KMS-11 (cell line): ENCODE measurements around the gene INPP5A.

Source experiments
- H2AFZ ChIP-seq: fragments of 200-600 bp; sonication (generic); 2 replicates; pipeline ENCODE4 v1.6.1; 2016; ENCODE audit warnings: antibody characterized with exemption, mixed run types, low read depth
- H3K27ac ChIP-seq: fragments of 200-600 bp; sonication (generic); 2 replicates; pipeline ENCODE4 v1.6.1; 2016; ENCODE audit warnings: mild to moderate bottlenecking, mixed run types
- H3K27me3 ChIP-seq: fragments of 200-600 bp; sonication (generic); 2 replicates; pipeline ENCODE4 v1.6.1; 2017; ENCODE audit warnings: mild to moderate bottlenecking, low read depth, mixed run types, moderate library complexity; ENCODE audit not compliant: insufficient read depth
- H3K36me3 ChIP-seq: fragments of 200-600 bp; sonication (generic); 2 replicates; pipeline ENCODE4 v1.6.1; 2017; ENCODE audit warnings: mild to moderate bottlenecking, mixed run types; ENCODE audit not compliant: insufficient read depth
- H3K4me1 ChIP-seq: fragments of 200-600 bp; sonication (generic); 2 replicates; pipeline ENCODE4 v1.6.1; 2016; ENCODE audit warnings: mild to moderate bottlenecking, low read depth, mixed run types; ENCODE audit not compliant: poor library complexity, severe bottlenecking
- H3K4me2 ChIP-seq: fragments of 200-600 bp; sonication (generic); 2 replicates; pipeline ENCODE4 v1.7.0; 2016; ENCODE audit warnings: mild to moderate bottlenecking, mixed run types
- H3K4me3 ChIP-seq: fragments of 200-600 bp; sonication (generic); IDR thresholded peaks from 2 replicates; pipeline ENCODE4 v1.6.1; 2017; ENCODE audit warnings: low read depth, low read length, mixed read lengths; ENCODE audit not compliant: insufficient read depth
- H3K79me2 ChIP-seq: fragments of 200-600 bp; sonication (generic); 2 replicates; pipeline ENCODE4 v1.6.1; 2016; ENCODE audit warnings: low read depth, mixed run types; ENCODE audit not compliant: insufficient read depth
- H3K9ac ChIP-seq: fragments of 200-600 bp; sonication (generic); 2 replicates; pipeline ENCODE4 v1.6.1; 2016; ENCODE audit warnings: mild to moderate bottlenecking, mixed run types
- H4K20me1 ChIP-seq: fragments of 200-600 bp; sonication (generic); 2 replicates; pipeline ENCODE4 v1.6.1; 2016; ENCODE audit warnings: mild to moderate bottlenecking, mixed run types; ENCODE audit not compliant: insufficient read depth
- TF ChIP-seq, protein P1 (sequence below): fragments of 200-600 bp; sonication (generic); conservative IDR thresholded peaks from 2 replicates; pipeline ENCODE4 v1.6.1; 2017; ENCODE audit warnings: low read depth, mild to moderate bottlenecking, antibody characterized with exemption, low read length, moderate library complexity, mixed read lengths

Gene INPP5A

DNA sequence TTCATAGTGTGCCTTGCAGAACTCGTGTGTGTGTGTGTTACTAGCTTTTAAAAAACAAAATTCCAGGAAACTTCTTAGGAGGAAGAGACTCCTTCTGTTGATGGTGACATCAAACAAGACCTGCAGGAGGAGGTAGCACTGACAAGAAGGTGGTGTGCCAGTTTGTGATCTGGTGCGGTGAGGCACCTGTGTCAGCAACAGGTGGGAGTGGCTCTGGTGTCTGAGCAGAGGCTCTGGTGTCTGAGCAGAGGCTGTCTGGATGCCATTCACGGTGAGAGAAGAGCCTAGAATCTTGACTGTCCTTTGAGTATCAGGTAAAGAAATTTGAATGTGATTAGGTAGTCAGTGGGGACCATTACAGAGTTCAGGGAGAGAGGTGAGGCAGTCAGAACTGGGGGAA is 122.8 kb downstream of the INPP5A start:
- TF ChIP-seq, protein P1, sequence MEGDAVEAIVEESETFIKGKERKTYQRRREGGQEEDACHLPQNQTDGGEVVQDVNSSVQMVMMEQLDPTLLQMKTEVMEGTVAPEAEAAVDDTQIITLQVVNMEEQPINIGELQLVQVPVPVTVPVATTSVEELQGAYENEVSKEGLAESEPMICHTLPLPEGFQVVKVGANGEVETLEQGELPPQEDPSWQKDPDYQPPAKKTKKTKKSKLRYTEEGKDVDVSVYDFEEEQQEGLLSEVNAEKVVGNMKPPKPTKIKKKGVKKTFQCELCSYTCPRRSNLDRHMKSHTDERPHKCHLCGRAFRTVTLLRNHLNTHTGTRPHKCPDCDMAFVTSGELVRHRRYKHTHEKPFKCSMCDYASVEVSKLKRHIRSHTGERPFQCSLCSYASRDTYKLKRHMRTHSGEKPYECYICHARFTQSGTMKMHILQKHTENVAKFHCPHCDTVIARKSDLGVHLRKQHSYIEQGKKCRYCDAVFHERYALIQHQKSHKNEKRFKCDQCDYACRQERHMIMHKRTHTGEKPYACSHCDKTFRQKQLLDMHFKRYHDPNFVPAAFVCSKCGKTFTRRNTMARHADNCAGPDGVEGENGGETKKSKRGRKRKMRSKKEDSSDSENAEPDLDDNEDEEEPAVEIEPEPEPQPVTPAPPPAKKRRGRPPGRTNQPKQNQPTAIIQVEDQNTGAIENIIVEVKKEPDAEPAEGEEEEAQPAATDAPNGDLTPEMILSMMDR = no peak
- Histone ChIP-seq H4K20me1 (no peaks in the 10 kb centered on the region), H3K4me2 (no peak overlapping the region), H3K27me3 (no peaks in the 10 kb centered on the region), H3K79me2 (no peaks in the 10 kb centered on the region), H2AFZ (no peak overlapping the region), H3K4me3 (no peak overlapping the region), H3K4me1 (no peaks in the 10 kb centered on the region), H3K36me3 (no peaks in the 10 kb centered on the region), H3K9ac (no peak overlapping the region), H3K27ac (no peak overlapping the region)

DNA sequence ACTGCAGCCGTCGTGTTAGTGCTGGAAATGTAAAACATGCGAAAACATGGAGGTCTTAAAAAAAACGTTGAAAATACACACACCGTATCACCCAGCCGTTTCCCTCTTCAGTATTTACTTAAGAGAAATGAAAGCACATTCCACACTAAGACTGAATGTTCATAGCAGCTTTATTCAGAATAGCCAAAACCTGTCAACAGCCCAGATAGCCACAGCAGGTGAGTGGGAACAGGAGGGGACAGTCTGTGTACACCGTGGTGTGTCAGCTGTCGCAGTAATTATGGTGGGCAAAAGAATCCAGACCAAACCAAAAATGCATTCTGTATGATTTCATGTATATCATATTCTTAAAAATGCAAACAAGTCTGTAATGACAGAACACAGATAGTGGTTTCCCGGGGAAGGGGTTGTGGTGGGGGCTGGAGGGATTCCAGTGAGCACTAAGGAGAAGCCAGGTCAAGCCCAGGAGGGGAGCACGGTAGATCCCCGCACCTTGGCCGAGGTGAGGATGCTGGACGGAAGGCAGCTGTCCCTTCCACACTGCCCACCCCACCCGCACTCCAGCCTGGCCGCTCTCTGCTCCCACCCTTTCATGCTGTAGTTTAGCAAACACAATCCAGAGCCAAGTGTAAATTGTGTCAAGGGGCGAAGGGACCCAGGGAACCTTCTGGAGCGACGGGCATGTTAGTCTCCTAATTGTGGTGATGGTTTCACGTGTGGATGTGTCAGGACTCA is 124.8 kb downstream of the INPP5A start:
- TF ChIP-seq, protein P1 = no peak
- Histone ChIP-seq H2AFZ (no peak overlapping the region), H4K20me1 (no peaks in the 10 kb centered on the region), H3K9ac (no peak overlapping the region), H3K79me2 (no peaks in the 10 kb centered on the region), H3K4me1 (no peaks in the 10 kb centered on the region), H3K4me3 (no peak overlapping the region), H3K27ac (no peak overlapping the region), H3K36me3 (no peaks in the 10 kb centered on the region), H3K4me2 (no peak overlapping the region), H3K27me3 (no peaks in the 10 kb centered on the region)

DNA sequence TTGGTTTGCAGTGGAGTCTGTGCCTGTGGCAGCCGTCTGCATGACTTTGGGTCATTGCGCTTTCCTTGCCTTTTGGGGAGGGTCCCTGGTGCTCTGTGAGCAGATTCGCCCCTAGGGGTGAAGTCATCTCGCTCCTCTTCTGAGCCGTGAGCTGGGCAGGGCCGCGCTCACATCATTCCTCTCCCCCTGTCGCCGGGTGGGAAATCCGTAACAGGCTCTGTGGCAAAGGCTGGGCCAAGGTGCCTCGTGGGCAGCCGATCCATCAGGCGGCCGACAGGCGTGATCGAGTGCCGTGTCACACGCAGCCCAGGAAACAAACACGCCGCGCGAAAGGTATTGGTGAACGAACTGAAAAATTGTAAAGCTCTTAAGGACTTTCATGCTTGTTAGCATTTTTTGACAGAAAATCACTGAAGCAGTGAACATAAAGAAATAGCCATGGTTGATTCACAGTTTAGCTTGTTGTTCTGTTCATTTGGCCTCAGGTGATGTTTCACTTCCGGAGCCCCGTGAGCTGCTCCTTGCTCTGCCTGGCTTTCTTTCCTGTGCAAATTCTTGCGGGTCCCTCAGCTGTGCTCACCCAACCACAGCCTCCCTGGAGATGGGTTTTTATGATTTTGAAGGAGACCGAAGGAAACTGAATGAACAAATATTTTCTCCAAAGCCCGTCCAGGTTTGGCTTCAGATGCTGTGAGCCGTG is 126.2 kb downstream of the INPP5A start:
- TF ChIP-seq, protein P1 = no peak
- no peak overlapping the region for H2AFZ ChIP-seq
- no peak overlapping the region for H3K9ac ChIP-seq
- no peaks in the 10 kb centered on the region for H3K79me2 ChIP-seq
- no peaks in the 10 kb centered on the region for H3K27me3 ChIP-seq
- H3K27ac ChIP-seq = no peak overlapping the region
- H4K20me1 ChIP-seq = no peaks in the 10 kb centered on the region
- H3K4me3 ChIP-seq = no peak overlapping the region
- H3K4me1 ChIP-seq = no peaks in the 10 kb centered on the region
- H3K4me2 ChIP-seq = no peak overlapping the region
- no peaks in the 10 kb centered on the region for H3K36me3 ChIP-seq

DNA sequence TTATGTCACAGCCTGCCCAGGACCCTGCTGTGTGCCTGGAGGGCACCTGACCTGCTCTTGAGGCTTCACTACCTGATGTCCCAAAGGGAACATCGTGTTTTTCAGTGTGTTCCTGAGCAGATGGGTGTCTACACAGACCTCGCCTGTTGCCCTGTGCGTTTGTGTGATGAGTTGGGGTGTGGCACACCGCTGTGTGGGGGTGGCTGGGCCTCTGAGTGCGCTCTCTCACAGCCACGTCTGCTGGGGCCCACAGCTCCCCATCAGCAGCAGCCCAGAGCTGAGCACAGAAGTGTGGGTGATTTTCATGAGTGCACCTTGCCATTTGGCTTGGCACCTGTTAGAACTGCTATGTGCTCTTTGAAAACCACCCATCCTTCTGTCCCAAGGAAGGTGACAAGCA is 126.8 kb downstream of the INPP5A start:
- H3K27me3 ChIP-seq = no peaks in the 10 kb centered on the region
- H3K9ac ChIP-seq = no peak overlapping the region
- H3K4me2 ChIP-seq = no peak overlapping the region
- no peaks in the 10 kb centered on the region for H4K20me1 ChIP-seq
- H3K27ac ChIP-seq = no peak overlapping the region
- H3K36me3 ChIP-seq = no peaks in the 10 kb centered on the region
- no peak overlapping the region for H2AFZ ChIP-seq
- no peaks in the 10 kb centered on the region for H3K79me2 ChIP-seq
- TF ChIP-seq, protein P1 = no peak
- H3K4me1 ChIP-seq = no peaks in the 10 kb centered on the region
- no peak overlapping the region for H3K4me3 ChIP-seq
